Measurements from ENCODE around the gene BACH2.

Gene BACH2

GRCh38 chr6:89940225-89941027 lies 356.2 kb downstream of the BACH2 start:
- peak; percentile 82 for TF ChIP-seq CTCF (conservative IDR thresholded peaks at IDR 0.05; ENCODE audit: control insufficient read depth, insufficient read depth, low read depth, low read length)
- DNase-seq (ENCODE audit: low read depth) = peak; percentile 89

GRCh38 chr6:89939144-89939543 lies 357.5 kb downstream of the BACH2 start:
- TF ChIP-seq CTCF (conservative IDR thresholded peaks at IDR 0.05; ENCODE audit: control insufficient read depth, insufficient read depth, low read depth, low read length) = no peak
- no peak overlapping the region for H3K4me3 ChIP-seq (ENCODE audit: control insufficient read depth, low read depth, low read length)
- no peak for DNase-seq (ENCODE audit: low read depth)

More at GRCh38 chr6:89940225-89941027, 356.2 kb downstream of the BACH2 start:
- no peak overlapping the region for H3K4me3 ChIP-seq (ENCODE audit: control insufficient read depth, low read depth, low read length)

- H3K4me3 ChIP-seq (ENCODE audit: control insufficient read depth, low read depth, low read length) = no peak overlapping the region
- DNase-seq (ENCODE audit: low read depth) = no peak
- no peak for TF ChIP-seq CTCF (conservative IDR thresholded peaks at IDR 0.05; ENCODE audit: control insufficient read depth, insufficient read depth, low read depth, low read length)
Measured at GRCh38 chr6:89938014-89938413, 358.6 kb downstream of the BACH2 start.

GRCh38 chr6:89936177-89936576 lies 360.5 kb downstream of the BACH2 start:
- no peak overlapping the region for H3K4me3 ChIP-seq (ENCODE audit: control insufficient read depth, low read depth, low read length)
- TF ChIP-seq CTCF (conservative IDR thresholded peaks at IDR 0.05; ENCODE audit: control insufficient read depth, insufficient read depth, low read depth, low read length) = no peak
- DNase-seq (ENCODE audit: low read depth) = no peak

GRCh38 chr6:89934685-89935366 lies 361.8 kb downstream of the BACH2 start:
- DNase-seq (ENCODE audit: low read depth) = no peak
- no peak for TF ChIP-seq CTCF (conservative IDR thresholded peaks at IDR 0.05; ENCODE audit: control insufficient read depth, insufficient read depth, low read depth, low read length)
- no peak overlapping the region for H3K4me3 ChIP-seq (ENCODE audit: control insufficient read depth, low read depth, low read length)

- no peak for TF ChIP-seq CTCF (conservative IDR thresholded peaks at IDR 0.05; ENCODE audit: control insufficient read depth, insufficient read depth, low read depth, low read length)
- DNase-seq (ENCODE audit: low read depth) = no peak
- no peak overlapping the region for H3K4me3 ChIP-seq (ENCODE audit: control insufficient read depth, low read depth, low read length)
Measured at GRCh38 chr6:89932245-89932802, 364.3 kb downstream of the BACH2 start.
